K562 (cell line): Measurements from ENCODE around the gene EAF1. TPM values are rescaled to one million over a fixed set of nuclear protein-coding genes. Genes with fewer than 3 reads are reported as not detected.

Source experiments
- ATAC-seq: fragments of 200-7000 bp; cut with Tn5 transposase; 3 replicates; pipeline ENCODE4 v1.9.1; 2020; ENCODE audit warnings: moderate library complexity
- BruUV-seq: library from RNA; stranded (reverse); fragments of 400-500 nt; replicated peaks from 2 replicates; lab custom pipeline; 2021; lab: Mats Ljungman, UMichigan
- CTCF ChIA-PET: fragments of 300-600 bp; formaldehyde crosslinking; extraction: SDS; loops from one replicate; lab custom pipeline; 2021; ENCODE audit warnings: low intra/inter-chr PET ratio; lab: Yijun Ruan, JAX
- POLR2A ChIA-PET: fragments of 300-600, 350-650 bp; sonication (Branson Sonifier 250); formaldehyde crosslinking; extraction: SDS; loops from one replicate; lab custom pipeline; 2021; ENCODE audit warnings: antibody characterized with exemption, inconsistent platforms; lab: Yijun Ruan, JAX
- DNase-seq, 4 experiments: peaks; one replicate each; pipeline versions ENCODE4 v3.0.0 to v3.0.0-alpha.2; 2011 to 2018; ENCODE audit warnings: low spot score in 3 of 4, mixed read lengths in 3 of 4; ENCODE audit errors: extremely low read depth in 1 of 4
- FAIRE-seq: peaks from 2 replicates; lab custom pipeline; 2011; peaks lifted over from hg19 to GRCh38; lab: Jason Lieb, UNC
- H2AFZ ChIP-seq: 2 replicates; pipeline ENCODE4 v1.6.0; 2011; ENCODE audit warnings: low read depth, low read length, control low read depth, inconsistent platforms
- H3K27ac ChIP-seq: fragments of 200-600 bp; 3 replicates; pipeline ENCODE4 v1.8.0; 2011; ENCODE audit warnings: low read depth, mild to moderate bottlenecking, control low read depth, inconsistent platforms, low read length, moderate library complexity, mixed read lengths; ENCODE audit errors: extremely low read depth
- H3K27me3 ChIP-seq, 2 experiments: fragments of 300-600 bp in 1 of 2; 2 replicates in 1 of 2; 3 replicates in 1 of 2; pipeline versions ENCODE4 v1.6.0 to v1.8.0; 2011; ENCODE audit warnings: inconsistent platforms in 2 of 2, low read length in 2 of 2, mild to moderate bottlenecking in 1 of 2, mixed read lengths in 1 of 2, moderate library complexity in 1 of 2; ENCODE audit not compliant: control insufficient read depth in 2 of 2, insufficient read depth in 2 of 2
- H3K36me3 ChIP-seq: fragments of 300-600 bp; 3 replicates; pipeline ENCODE4 v1.8.0; 2011; ENCODE audit warnings: mild to moderate bottlenecking, low read length, inconsistent platforms; ENCODE audit not compliant: control insufficient read depth, insufficient read depth
- H3K4me1 ChIP-seq, 2 experiments: fragments of 200-600 bp in 1 of 2; replicated peaks in 1 of 2; 2 replicates in 1 of 2; 3 replicates in 1 of 2; pipeline versions ENCODE4 v1.5.1 to v1.8.0; 2011; ENCODE audit warnings: inconsistent platforms in 2 of 2, low read length in 2 of 2, mild to moderate bottlenecking in 1 of 2, mixed read lengths in 1 of 2, moderate library complexity in 1 of 2; ENCODE audit not compliant: control insufficient read depth in 2 of 2, insufficient read depth in 2 of 2
- H3K4me2 ChIP-seq: 2 replicates; pipeline ENCODE4 v1.6.1; 2011; ENCODE audit warnings: low read length, control low read depth, inconsistent platforms, mixed read lengths; ENCODE audit not compliant: insufficient read depth
- H3K4me3 ChIP-seq: fragments of 200-600 bp; sonication (generic), shearing (Covaris generic); 2 replicates; pipeline ENCODE4 v1.5.1; 2016; ENCODE audit warnings: control low read depth, inconsistent platforms
- H3K79me2 ChIP-seq: fragments of 200-600 bp; 3 replicates; pipeline ENCODE4 v1.8.0; 2011; ENCODE audit warnings: low read length, inconsistent platforms; ENCODE audit not compliant: control insufficient read depth, insufficient read depth
- H3K9ac ChIP-seq, 2 experiments: 2 replicates each; pipeline versions ENCODE4 v1.6.0 to v1.6.1; 2011; ENCODE audit warnings: low read depth in 2 of 2, low read length in 2 of 2, control low read depth in 1 of 2, inconsistent platforms in 1 of 2, mild to moderate bottlenecking in 1 of 2, mixed read lengths in 1 of 2; ENCODE audit not compliant: insufficient read depth in 1 of 2
- H3K9me1 ChIP-seq: one replicate; pipeline ENCODE4 v1.6.0; 2011; ENCODE audit warnings: inconsistent platforms, mild to moderate bottlenecking, low read length, moderate library complexity; ENCODE audit not compliant: control insufficient read depth, insufficient read depth
- H3K9me3 ChIP-seq: replicated peaks from 2 replicates; pipeline ENCODE4 v1.5.1; 2011; ENCODE audit warnings: low read depth, low read length, inconsistent platforms; ENCODE audit not compliant: control insufficient read depth, insufficient read depth
- H4K20me1 ChIP-seq: replicated peaks from 2 replicates; pipeline ENCODE4 v1.6.1; 2011; ENCODE audit warnings: low read length, inconsistent platforms, mixed read lengths; ENCODE audit not compliant: control insufficient read depth, insufficient read depth
- BACH1 ChIP-seq: fragments of 200-800 bp; sonication (Bioruptor generic); IDR thresholded peaks from 2 replicates; pipeline ENCODE4 v1.6.1; 2016; ENCODE audit warnings: missing genetic modification characterization, missing compliant biosample characterization
- HLTF ChIP-seq: fragments of 450-650 bp; IDR thresholded peaks from 2 replicates; pipeline ENCODE4 v1.6.1; 2016
- HSF4 ChIP-seq: fragments of 250-450 bp; sonication (Bioruptor Pico); IDR thresholded peaks from 2 replicates; pipeline ENCODE4 v2.1.2; 2022; ENCODE audit warnings: mild to moderate bottlenecking, moderate library complexity, borderline replicate concordance
- MECOM ChIP-seq: fragments of 250-450 bp; sonication (Bioruptor Pico); IDR thresholded peaks from 2 replicates; pipeline ENCODE4 v1.8.0; 2022; ENCODE audit warnings: inconsistent platforms
- SMAD3 ChIP-seq: fragments of 450-650 bp; formaldehyde crosslinking; conservative IDR thresholded peaks from 2 replicates; pipeline ENCODE4 v1.4.0; 2020; ENCODE audit warnings: mild to moderate bottlenecking
- ZBTB7A ChIP-seq: IDR thresholded peaks from 2 replicates; pipeline ENCODE4 v1.6.1; 2011; ENCODE audit warnings: low read depth, mild to moderate bottlenecking, low read length, moderate library complexity, borderline replicate concordance; ENCODE audit not compliant: control insufficient read depth
- ZEB2 ChIP-seq: fragments of 450-650 bp; IDR thresholded peaks from 2 replicates; pipeline ENCODE4 v1.6.1; 2016
- ZFPM2 ChIP-seq: fragments of 250-450 bp; sonication (Bioruptor Pico); IDR thresholded peaks from 2 replicates; pipeline ENCODE4 v1.5.1; 2022; ENCODE audit warnings: mild to moderate bottlenecking
- ZNF133 ChIP-seq: fragments of 250-450 bp; sonication (Bioruptor Pico); IDR thresholded peaks from 2 replicates; pipeline ENCODE4 v1.4.0; 2020; ENCODE audit warnings: mild to moderate bottlenecking
- ZNF3 ChIP-seq: fragments of 250-450 bp; sonication (Bioruptor Pico); IDR thresholded peaks from 2 replicates; pipeline ENCODE4 v1.5.0; 2021; ENCODE audit warnings: mild to moderate bottlenecking, moderate library complexity
- ZNF354B ChIP-seq: fragments of 250-450 bp; sonication (Bioruptor Pico); IDR thresholded peaks from 2 replicates; pipeline ENCODE4 v1.4.0; 2020
- WGBS: fragments of 100-300 bp; shearing (Covaris generic); methylation state at CpG from one replicate; pipeline ENCODE4 v1.1.6; 2016; ENCODE audit warnings: low coverage, mixed read lengths; ENCODE audit not compliant: insufficient coverage; ENCODE audit errors: missing lambda C conversion rate; 5-methylcytosine and 5-hydroxymethylcytosine counted together
- in situ Hi-C: fragments of 300-500 bp; cut with MboI; formaldehyde crosslinking; loops from 4 replicates; pipeline ENCODE4 v1.15.0; 2018; ENCODE audit warnings: inconsistent platforms, mixed read lengths
- intact Hi-C: fragments of 100-400 bp; cut with micrococcal nuclease; formaldehyde crosslinking; loops from 2 replicates; pipeline ENCODE4 v1.14.2; 2022
- polyA plus RNA-seq, 8 experiments: library from polyadenylated mRNA; depleted of rRNA in 4 of 8; stranded (reverse) in 5 of 8; unstranded in 3 of 8; fragments of >200 nt; fragmentation: Nextera tagmentation in 2 of 8; fragmentation: Illumina TruSeq in 1 of 8; extraction: Ambion mirVana in 2 of 8; extraction: Trizol in 1 of 8; gene quantifications; 2 replicates each; pipeline versions ENCODE4 v1.2.1 to v1.2.3, GENCODE V29; 2011 to 2014; ENCODE audit warnings: inconsistent platforms in 1 of 8, missing spikeins in 1 of 8
- total RNA-seq, 7 experiments: library from RNA; depleted of rRNA in 6 of 7; stranded (reverse); fragments of >200 nt in 6 of 7; fragmentation: Illumina TruSeq in 2 of 7; extraction: Trizol in 2 of 7; gene quantifications; 2 replicates each; pipeline versions ENCODE4 v1.2.1 to v1.2.3, GENCODE V29; 2011 to 2021; ENCODE audit warnings: low replicate concordance in 1 of 7
- TF ChIP-seq, protein P1 (sequence below): IDR thresholded peaks from 3 replicates; pipeline ENCODE4 v1.6.1; 2011; ENCODE audit warnings: borderline replicate concordance, mild to moderate bottlenecking, moderate library complexity; ENCODE audit not compliant: insufficient read length; ENCODE audit errors: extremely low read depth
- TF ChIP-seq, protein P2 (sequence below), 2 experiments: fragments of 200-800 bp in 1 of 2; sonication (Bioruptor generic) in 1 of 2; sonication (generic) in 1 of 2; formaldehyde crosslinking in 1 of 2; IDR thresholded peaks in 1 of 2; conservative IDR thresholded peaks in 1 of 2; 2 replicates each; pipeline versions ENCODE4 v1.5.0 to v1.6.1; 2016 to 2020; ENCODE audit warnings: missing compliant biosample characterization in 1 of 2, missing genetic modification characterization in 1 of 2, missing genetic modification reagents in 1 of 2

EAF1 gene
- total and polyA plus RNA-seq, 9 of the 15 experiments (the other 6 are each of a cell fraction or from before 2014, with no cell fraction given): 7.0 to 26.8 (median 20.4) TPM

GRCh38 chr3:15377961-15378791, 49.2 kb upstream of the EAF1 start (continued):
- no peak for TF ChIP-seq ZBTB7A
- TF ChIP-seq MECOM (CRISPR knock-in tag): peak; percentile 54

DNA sequence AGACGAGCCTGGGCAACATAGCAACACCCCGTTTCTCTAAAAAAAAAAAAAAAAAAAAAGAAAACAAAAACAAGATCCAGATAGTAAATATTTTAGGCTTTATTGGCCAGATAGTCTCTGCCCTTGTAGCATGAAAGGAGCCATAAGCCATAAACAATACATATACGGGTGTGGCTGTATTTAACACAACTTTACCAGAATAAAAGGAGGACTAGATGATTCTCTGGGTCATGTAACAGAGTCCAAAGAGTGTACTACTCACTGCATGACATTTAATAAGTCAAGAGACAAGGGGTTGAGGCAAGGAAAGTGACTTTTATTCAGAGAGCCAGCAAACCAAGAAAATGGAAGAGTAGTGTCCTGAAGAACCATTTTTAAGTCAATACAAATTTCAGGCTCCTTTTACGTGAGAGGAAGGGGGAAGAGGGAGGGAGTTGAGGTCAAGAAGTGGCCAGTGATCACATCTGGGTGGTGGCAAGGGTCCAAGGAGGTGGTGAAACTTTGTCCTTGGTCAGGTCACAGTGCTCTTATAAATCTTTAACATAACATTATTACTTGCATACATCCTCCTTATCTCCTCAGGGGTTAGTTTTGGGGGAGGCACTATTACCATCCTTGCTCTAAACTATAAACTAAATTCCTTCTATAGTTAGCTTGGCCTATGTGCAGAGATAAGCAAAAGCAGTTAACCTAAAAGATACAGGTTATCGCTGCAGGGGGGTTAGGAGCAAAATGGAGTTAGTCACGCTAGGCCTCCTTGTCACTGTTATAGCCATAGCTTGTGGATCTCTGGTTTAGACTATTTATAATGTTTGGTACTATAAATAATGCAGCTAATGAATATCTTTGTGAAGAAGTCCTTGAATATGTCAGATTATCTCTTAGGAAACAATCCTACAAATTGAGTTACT, 46.2 kb upstream of the EAF1 start:
- ATAC-seq: no peak
- Histone ChIP-seq H3K79me2 (no peaks in the 10 kb centered on the region), H3K4me1 (peaks cover 0 to 12% of the 10 kb centered on the region in 2 experiments; a peak in 2 of 5 replicates), H3K9me1 (no peaks in the 10 kb centered on the region), H2AFZ (peak overlapping the region; percentile 50; the same call in 1 of the 2 replicates), H3K4me3 (no peak overlapping the region), H3K36me3 (no peaks in the 10 kb centered on the region; the same call in 2 of the 3 replicates), H3K9me3 (no peaks in the 10 kb centered on the region), H3K4me2 (no peak overlapping the region), H4K20me1 (no peaks in the 10 kb centered on the region), H3K27ac (no peak overlapping the region), H3K27me3 (no peaks in the 10 kb centered on the region), H3K9ac (no peak overlapping the region)
- BruUV-seq: no TSS peak
- in situ Hi-C loops (loop anchor here (5.0 to 10.0 kb wide), 2 partner anchors 114 to 266 kb away; no protein-coding TSS in a partner anchor), intact Hi-C loops (loop anchor here (5.0 kb wide), 1 partner anchor 176 kb away; no protein-coding TSS in a partner anchor)
- ChIA-PET POLR2A (interaction anchor here (0.5 to 0.6 kb wide), 2 partner anchors 14 to 16 kb away, joined by 3 read pairs; no protein-coding TSS in a partner anchor), CTCF (interaction anchor here (0.6 to 1.0 kb wide), 3 partner anchors 79 to 115 kb away, joined by 3 to 6 read pairs (median 4); no protein-coding TSS in a partner anchor)
- WGBS: 14% methylated on average over 5 of the region's 6 CpGs
- DNase-seq: peak in 1 of 4 experiments; percentile 44
- FAIRE-seq: peak; percentile 26
- no peak for TF ChIP-seq ZNF3 (CRISPR knock-in tag)
- no peak for TF ChIP-seq ZFPM2 (CRISPR knock-in tag)
- TF ChIP-seq, protein P1, sequence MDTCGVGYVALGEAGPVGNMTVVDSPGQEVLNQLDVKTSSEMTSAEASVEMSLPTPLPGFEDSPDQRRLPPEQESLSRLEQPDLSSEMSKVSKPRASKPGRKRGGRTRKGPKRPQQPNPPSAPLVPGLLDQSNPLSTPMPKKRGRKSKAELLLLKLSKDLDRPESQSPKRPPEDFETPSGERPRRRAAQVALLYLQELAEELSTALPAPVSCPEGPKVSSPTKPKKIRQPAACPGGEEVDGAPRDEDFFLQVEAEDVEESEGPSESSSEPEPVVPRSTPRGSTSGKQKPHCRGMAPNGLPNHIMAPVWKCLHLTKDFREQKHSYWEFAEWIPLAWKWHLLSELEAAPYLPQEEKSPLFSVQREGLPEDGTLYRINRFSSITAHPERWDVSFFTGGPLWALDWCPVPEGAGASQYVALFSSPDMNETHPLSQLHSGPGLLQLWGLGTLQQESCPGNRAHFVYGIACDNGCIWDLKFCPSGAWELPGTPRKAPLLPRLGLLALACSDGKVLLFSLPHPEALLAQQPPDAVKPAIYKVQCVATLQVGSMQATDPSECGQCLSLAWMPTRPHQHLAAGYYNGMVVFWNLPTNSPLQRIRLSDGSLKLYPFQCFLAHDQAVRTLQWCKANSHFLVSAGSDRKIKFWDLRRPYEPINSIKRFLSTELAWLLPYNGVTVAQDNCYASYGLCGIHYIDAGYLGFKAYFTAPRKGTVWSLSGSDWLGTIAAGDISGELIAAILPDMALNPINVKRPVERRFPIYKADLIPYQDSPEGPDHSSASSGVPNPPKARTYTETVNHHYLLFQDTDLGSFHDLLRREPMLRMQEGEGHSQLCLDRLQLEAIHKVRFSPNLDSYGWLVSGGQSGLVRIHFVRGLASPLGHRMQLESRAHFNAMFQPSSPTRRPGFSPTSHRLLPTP: no peak
- TF ChIP-seq HSF4 (CRISPR knock-in tag): peak; percentile 91
- TF ChIP-seq, protein P2, sequence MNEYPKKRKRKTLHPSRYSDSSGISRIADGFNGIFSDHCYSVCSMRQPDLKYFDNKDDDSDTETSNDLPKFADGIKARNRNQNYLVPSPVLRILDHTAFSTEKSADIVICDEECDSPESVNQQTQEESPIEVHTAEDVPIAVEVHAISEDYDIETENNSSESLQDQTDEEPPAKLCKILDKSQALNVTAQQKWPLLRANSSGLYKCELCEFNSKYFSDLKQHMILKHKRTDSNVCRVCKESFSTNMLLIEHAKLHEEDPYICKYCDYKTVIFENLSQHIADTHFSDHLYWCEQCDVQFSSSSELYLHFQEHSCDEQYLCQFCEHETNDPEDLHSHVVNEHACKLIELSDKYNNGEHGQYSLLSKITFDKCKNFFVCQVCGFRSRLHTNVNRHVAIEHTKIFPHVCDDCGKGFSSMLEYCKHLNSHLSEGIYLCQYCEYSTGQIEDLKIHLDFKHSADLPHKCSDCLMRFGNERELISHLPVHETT (CRISPR knock-in tag; conservative IDR thresholded peaks at IDR 0.05 in 1 of 2, IDR thresholded peaks at IDR 0.05 in 1 of 2): peak in 1 of 2 experiments; percentile 95; a peak in 2 of 4 replicates
- TF ChIP-seq BACH1 (tag): peak; percentile 80
- TF ChIP-seq ZNF354B (CRISPR knock-in tag): peak; percentile 81
- peak; percentile 97 for TF ChIP-seq SMAD3 (CRISPR knock-in tag)
- TF ChIP-seq ZEB2: no peak
- TF ChIP-seq ZNF133: 0 out of 2 replicates have a peak, but pooled peaks have one; percentile 75
- no peak for TF ChIP-seq HLTF
